Heart left ventricle (tissue), 13 donors: Measurements from ENCODE around the gene FAM3D.

Experiments
- POLR2A ChIP-seq, 2 donors: fragments of 450-650 bp; IDR thresholded peaks; one replicate each; pipeline ENCODE4 v1.6.1; 2017; ENCODE audit warnings: antibody characterized with exemption in 2 of 2, mild to moderate bottlenecking in 2 of 2, moderate library complexity in 2 of 2
- TF ChIP-seq, protein P1 (sequence below), 12 donors: fragments of 200-600 bp; sonication (generic) in 4 of 12; IDR thresholded peaks; one replicate each; pipeline versions ENCODE4 v1.5.0 to v1.8.0; 2018 to 2022; ENCODE audit warnings: antibody characterized with exemption in 12 of 12, mild to moderate bottlenecking in 5 of 12
- donor health status: ischemic (EF 13 %, LVEDD 7.1; RV severe dilation, severe dysfunction).
- donor health status: DM: no; HTN: yes; CAD: no.
- donor health status: DM: no; HTN: no; CAD: no.
- donor health status: ischemic (EF 25% LVEDD 6.9; RV normal size, moderate dysfunction).
- donor health status: ischemic (EF 25% LVEDD 5.7; RV mildly dilated, moderate dysfunction).
- donor health status: ischemic (EF 35%, LVEDD 5.7; RV mildly dilated, moderate dysfunction).
- donor health status: nonischemic (EF 11% LVEDD 7.7; RV severe dilation, severe dysfunction).
- donor health status: DM: yes; HTN: yes; CAD: no.
- donor health status: PGD.
- donor health status: ischemic (EF 29% LVEDD 5.4; RV normal size, mild dysfunction).
- donor health status: nonischemic (EF 23%, LVEDD 6.1; RV moderate dilation, normal function).

DNA sequence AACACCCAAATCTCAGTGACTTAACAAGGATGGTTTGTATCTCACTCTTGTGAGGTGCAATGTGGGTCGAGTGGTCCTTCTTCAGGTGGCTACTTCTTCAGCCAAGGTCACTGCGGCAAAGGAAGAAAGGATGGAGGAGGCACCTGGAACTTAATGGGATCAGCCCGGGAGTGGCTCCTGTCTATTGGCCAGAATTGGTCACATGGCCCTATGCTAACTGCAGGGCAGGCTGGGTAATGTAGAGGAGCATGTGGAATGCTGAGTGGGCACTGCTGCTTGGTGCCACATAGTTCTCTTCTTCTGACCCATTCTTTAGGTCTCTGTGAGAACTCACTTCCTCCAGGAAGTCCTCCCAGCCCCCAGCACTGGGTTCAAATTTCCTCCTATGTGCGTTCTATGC, 20.3 kb upstream of the FAM3D start:
- TF ChIP-seq, protein P1, sequence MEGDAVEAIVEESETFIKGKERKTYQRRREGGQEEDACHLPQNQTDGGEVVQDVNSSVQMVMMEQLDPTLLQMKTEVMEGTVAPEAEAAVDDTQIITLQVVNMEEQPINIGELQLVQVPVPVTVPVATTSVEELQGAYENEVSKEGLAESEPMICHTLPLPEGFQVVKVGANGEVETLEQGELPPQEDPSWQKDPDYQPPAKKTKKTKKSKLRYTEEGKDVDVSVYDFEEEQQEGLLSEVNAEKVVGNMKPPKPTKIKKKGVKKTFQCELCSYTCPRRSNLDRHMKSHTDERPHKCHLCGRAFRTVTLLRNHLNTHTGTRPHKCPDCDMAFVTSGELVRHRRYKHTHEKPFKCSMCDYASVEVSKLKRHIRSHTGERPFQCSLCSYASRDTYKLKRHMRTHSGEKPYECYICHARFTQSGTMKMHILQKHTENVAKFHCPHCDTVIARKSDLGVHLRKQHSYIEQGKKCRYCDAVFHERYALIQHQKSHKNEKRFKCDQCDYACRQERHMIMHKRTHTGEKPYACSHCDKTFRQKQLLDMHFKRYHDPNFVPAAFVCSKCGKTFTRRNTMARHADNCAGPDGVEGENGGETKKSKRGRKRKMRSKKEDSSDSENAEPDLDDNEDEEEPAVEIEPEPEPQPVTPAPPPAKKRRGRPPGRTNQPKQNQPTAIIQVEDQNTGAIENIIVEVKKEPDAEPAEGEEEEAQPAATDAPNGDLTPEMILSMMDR (IDR thresholded peaks at IDR 0.05), result no peak
- TF ChIP-seq POLR2A (IDR thresholded peaks at IDR 0.05), result no peak
